ENCODE data around the gene FBXO33.

Gene FBXO33

DNA sequence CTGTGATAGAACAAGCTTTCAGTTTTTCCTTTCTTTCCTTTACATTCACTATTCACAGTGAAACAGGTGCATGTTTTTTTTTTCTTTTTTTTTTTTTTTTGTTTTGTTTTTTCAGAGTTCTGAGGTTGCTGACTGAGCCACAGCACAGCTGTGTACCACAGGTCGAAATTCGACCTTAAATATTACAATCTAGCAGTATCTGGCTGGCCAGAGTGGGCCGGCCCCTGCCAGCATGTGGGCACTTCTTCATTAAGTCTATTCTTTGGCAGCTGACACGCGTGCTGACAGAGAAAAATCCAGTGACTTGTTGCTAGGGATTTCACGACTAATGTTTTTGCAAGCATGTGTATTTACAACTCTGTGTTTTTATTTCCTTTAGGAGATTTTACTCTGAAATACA is 33.9 kb downstream of the FBXO33 start:
- H3K27me3 Mint-ChIP-seq = no peaks in the 10 kb centered on the region
- ATAC-seq (no peak), DNase-seq (no peak)
- H3K9me3 Mint-ChIP-seq = no peaks in the 10 kb centered on the region
- peaks cover 20% of the 10 kb centered on the region for H3K4me1 Mint-ChIP-seq
- H3K27ac Mint-ChIP-seq = peak overlapping the region in 1 of 2 donors; percentile 27
- no peak overlapping the region for H3K4me3 Mint-ChIP-seq

DNA sequence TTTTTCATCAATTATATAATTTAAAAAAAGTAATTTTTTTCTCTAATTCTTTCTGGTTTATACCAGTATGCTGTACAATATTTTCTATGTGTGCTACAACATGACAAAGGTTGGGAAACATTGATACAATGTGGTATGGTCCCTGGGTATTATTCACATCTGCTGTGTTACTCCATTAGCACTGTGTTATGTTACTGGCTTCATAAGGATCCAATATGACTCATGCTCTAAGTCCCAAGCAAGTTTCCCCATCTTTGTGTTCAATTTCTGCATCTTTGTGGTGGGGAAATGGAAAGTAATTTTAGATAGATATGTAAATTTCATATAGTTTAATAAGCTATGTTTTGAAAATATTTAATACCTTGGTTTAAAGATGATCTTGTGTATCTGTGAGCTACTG is 35.8 kb downstream of the FBXO33 start:
- H3K27me3 Mint-ChIP-seq = no peaks in the 10 kb centered on the region
- peaks cover 15% of the 10 kb centered on the region for H3K4me1 Mint-ChIP-seq
- no peak overlapping the region for H3K27ac Mint-ChIP-seq
- no peaks in the 10 kb centered on the region for H3K9me3 Mint-ChIP-seq
- no peak for DNase-seq
- H3K4me3 Mint-ChIP-seq = no peak overlapping the region
- peak; percentile 71 for ATAC-seq

DNA sequence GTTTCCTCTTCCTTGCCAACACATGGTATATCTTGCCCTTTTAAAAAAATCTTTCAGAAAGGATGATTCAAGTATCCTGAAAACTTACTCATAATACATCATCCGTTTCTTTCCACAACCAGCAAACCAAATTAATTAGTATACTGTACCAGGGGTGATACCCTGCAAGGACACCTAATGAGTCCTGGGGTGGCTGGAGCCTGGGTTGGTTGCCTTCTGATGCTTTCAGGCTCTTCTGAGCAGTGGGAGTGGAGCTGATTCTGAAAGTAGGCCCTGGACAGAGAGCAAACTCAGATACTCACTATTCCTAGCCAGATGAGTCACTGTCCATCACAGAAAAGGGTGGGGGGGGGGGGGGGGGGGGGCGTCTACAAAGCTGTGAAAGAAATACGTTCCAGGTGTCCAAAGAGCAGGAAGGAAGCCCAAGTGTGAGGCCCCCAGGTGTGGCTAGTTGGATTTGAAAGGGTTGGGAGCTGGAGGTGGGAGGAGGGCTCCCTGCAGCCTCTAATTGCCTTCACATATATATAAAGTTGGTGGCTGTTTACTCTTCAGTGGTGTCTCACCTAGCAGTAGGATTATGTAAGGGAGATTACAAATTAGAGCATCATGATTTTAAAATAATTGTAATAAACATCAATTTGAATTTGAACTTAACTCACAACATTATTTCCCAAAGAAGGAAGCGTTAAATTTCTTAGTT is 36.5 kb downstream of the FBXO33 start:
- Mint-ChIP-seq H3K27ac (peak overlapping the region; percentile 74 to 92), H3K9me3 (no peaks in the 10 kb centered on the region), H3K27me3 (no peaks in the 10 kb centered on the region), H3K4me3 (no peak overlapping the region), H3K4me1 (peaks cover 15% of the 10 kb centered on the region)
- DNase-seq (peak in 1 of 2 donors; percentile 20), ATAC-seq (peak; percentile 89)

DNA sequence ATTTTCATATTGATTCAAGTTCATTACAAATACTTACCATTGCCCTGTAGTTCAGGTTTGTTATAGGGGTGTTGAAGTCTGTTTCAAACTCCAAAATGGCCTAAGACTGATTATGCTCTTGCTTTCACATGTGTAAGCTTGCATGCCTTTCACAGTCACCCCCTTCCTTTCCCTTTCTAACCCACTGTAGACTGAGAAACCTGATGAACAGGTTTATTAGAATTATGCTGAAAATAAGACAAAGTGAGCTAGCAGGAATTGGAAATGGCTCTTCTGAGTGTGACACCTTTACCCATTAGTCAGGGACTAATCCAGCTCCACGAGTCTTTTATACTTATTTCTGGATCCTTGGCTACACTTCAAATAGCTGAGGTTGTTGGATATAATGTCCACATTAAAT is 38.9 kb downstream of the FBXO33 start:
- no peaks in the 10 kb centered on the region for H3K27me3 Mint-ChIP-seq
- ATAC-seq (no peak), DNase-seq (no peak)
- H3K4me1 Mint-ChIP-seq = peaks cover 15% of the 10 kb centered on the region
- H3K9me3 Mint-ChIP-seq = no peaks in the 10 kb centered on the region
- H3K27ac Mint-ChIP-seq = no peak overlapping the region
- no peak overlapping the region for H3K4me3 Mint-ChIP-seq

DNA sequence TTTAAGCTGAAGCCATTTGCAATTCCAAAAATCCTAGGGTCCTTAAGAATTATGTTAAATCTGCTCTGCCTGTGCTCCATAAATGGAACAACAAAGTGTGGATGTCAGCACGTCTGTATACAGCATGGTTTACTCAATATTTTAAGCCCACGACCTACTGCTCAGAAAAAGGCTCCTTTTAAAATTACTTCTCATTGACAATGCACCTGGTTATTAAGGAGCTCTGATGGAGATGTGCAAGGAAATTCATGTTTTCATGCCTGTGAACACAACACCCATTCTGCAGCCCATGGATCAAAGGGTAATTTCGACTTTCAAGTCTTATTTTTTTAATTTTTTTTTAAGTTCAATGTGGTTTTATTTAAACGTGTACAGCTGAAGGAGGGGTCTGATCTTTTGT is 48.1 kb downstream of the FBXO33 start:
- no peak overlapping the region for H3K27ac Mint-ChIP-seq
- H3K4me1 Mint-ChIP-seq = peaks cover 23% of the 10 kb centered on the region
- H3K4me3 Mint-ChIP-seq = no peak overlapping the region
- DNase-seq (no peak), ATAC-seq (no peak)
- no peaks in the 10 kb centered on the region for H3K27me3 Mint-ChIP-seq
- no peaks in the 10 kb centered on the region for H3K9me3 Mint-ChIP-seq

DNA sequence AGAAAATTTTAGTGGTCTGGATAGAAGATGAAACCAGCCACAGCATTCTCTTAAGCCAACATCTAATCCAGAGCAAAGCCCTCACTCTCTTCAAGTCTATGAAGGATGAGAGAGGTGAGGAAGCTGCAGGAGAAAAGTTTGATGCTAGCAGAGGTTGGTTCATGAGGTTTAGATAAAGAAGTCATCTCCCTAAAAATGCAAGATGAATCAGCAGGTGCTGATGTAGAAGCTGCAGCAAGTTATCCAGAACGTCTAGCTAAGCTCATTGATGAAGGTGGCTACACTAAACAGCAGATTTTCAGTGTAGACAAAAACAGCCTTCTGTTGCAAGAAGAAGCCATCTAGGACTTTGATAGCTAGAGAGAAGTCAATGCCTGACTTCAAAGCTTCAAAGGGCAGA is 48.5 kb downstream of the FBXO33 start:
- peaks cover 23% of the 10 kb centered on the region for H3K4me1 Mint-ChIP-seq
- DNase-seq (no peak), ATAC-seq (peak; percentile 27)
- no peak overlapping the region for H3K4me3 Mint-ChIP-seq
- no peaks in the 10 kb centered on the region for H3K9me3 Mint-ChIP-seq
- H3K27me3 Mint-ChIP-seq = no peaks in the 10 kb centered on the region
- no peak overlapping the region for H3K27ac Mint-ChIP-seq

DNA sequence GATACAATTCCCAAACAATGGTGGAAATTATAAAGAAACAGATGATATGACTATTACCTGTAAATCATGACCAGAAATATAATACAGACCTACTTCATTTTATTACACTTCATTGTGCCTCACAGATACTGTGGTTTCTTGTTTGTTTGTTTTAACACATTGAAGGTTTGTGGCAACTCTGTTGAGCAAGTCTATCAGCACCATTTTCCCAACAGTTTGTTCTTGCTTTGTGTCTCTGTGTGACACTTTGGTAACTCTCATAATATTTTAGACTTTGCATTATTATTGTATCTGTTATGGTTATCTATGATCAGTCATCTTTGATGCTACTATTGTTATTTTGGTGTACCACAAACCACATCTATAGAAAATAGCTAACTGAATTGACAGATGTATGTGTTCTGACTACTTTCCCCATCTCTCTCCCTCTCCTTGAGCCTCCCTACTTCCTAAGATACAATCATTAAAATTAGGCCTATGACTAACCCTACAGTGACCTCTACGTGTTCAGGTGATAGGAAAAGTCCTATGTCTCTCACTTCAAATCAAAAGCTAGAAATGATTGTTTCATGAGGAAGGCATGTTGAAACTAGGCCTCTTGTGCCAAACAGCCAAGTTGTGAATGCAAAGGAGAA is 49.1 kb downstream of the FBXO33 start:
- DNase-seq (no peak), ATAC-seq (peak; percentile 97)
- Mint-ChIP-seq H3K9me3 (no peaks in the 10 kb centered on the region), H3K27ac (no peak overlapping the region), H3K27me3 (no peaks in the 10 kb centered on the region), H3K4me1 (peaks cover 23% of the 10 kb centered on the region), H3K4me3 (no peak overlapping the region)

DNA sequence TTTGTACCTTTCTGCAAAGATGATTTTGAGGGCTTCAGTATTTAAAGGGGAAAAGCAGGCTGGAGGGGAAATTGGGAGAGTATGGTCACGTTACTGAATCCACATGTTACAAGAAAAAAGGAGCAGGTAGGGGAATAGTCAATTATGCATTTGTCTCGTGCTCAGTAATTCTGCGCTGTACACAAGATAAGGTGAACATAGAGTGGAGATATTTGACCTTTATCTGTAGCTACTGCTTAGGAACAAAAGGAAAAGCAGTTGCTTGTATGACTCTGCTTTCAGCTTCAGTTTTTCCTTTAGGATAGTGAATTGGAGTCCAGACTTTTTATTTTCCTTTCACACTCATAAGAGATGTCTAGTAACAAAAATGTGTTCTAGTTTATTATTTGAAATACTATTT is 49.8 kb downstream of the FBXO33 start:
- ATAC-seq = no peak
- Mint-ChIP-seq H3K27me3 (no peaks in the 10 kb centered on the region), H3K4me1 (peaks cover 23% of the 10 kb centered on the region), H3K9me3 (no peaks in the 10 kb centered on the region), H3K4me3 (no peak overlapping the region), H3K27ac (no peak overlapping the region)
- no peak for DNase-seq

DNA sequence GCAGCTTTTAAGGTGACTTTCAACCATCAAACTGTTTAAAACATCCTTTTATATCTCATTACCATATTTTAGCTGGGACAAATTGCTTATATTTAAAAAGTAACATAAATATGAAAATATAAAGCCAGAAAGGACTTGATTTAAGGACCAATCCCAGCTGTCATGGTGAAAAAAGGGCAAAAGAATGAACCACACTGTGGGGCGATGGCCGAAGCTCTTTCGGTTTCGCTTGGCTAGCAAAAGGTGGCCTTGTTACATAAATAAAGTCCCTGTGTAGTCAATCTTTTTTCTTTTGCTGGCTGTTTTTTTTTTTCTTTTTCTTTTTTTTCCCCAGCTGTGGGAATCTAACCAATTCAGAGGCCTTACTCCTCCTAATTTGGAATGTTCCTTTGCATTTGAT is 50.9 kb downstream of the FBXO33 start:
- DNase-seq (no peak), ATAC-seq (no peak)
- peaks cover 32% of the 10 kb centered on the region for H3K4me1 Mint-ChIP-seq
- H3K4me3 Mint-ChIP-seq = no peak overlapping the region
- no peaks in the 10 kb centered on the region for H3K27me3 Mint-ChIP-seq
- H3K9me3 Mint-ChIP-seq = no peaks in the 10 kb centered on the region
- no peak overlapping the region for H3K27ac Mint-ChIP-seq

DNA sequence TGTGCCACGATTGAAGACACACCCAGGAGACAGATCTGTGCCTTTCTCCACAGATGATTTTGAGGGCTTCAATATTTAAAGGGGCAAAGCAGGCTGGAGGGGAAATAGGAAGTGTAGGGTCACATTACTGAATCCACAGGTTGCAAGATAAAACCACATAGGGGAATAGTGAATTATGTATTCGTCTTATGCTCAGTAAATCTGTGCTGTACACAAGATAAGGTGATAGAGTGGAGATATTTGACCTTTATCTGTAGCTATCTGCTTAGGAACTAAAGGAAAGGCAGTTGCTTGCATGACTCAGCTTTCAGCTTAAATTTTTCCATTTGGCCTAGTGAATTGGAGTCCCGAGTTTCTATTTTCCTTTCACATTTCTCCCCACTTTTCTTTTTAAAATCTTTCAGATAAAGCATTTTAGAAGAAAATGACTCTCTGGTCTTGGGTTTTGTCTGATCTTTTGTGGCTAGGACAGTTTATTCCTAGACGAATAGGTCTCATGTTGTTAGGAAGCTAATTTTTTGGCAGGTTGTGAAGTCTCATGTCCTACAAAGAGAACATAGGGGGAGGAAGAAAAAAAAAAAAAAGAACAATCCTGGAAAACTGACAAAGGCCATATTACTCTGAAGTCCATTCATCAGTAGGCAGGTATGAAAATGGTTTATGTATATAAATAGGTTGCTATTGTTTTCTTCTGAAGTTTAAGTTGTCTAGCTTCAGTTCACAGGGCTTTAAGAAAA is 55.4 kb downstream of the FBXO33 start:
- Mint-ChIP-seq H3K4me3 (no peak overlapping the region), H3K9me3 (no peaks in the 10 kb centered on the region), H3K4me1 (peaks cover 16% of the 10 kb centered on the region), H3K27ac (no peak overlapping the region), H3K27me3 (no peaks in the 10 kb centered on the region)
- ATAC-seq (no peak), DNase-seq (no peak)

DNA sequence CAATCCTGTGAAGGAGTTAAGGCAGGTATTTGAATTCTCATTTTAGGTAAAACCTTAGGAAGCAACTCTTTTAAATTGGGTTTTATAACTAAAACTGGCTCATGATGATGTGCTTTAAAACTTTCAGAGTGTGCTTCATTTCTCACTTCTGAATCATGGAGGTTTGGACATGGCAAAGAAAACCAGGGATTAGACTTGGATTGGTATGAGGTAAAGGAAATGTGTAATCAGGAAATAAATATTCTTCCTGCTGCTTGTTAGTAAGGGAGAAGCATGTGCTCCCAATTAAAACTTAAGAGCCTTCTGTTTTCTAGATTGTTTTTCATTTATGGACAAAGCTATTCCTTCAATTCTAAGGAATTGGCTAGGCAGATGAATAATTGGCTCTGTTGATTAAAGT is 57.4 kb downstream of the FBXO33 start:
- Mint-ChIP-seq H3K4me1 (peaks cover 16% of the 10 kb centered on the region), H3K9me3 (no peaks in the 10 kb centered on the region), H3K27ac (no peak overlapping the region), H3K4me3 (no peak overlapping the region), H3K27me3 (no peaks in the 10 kb centered on the region)
- DNase-seq (no peak), ATAC-seq (no peak)

DNA sequence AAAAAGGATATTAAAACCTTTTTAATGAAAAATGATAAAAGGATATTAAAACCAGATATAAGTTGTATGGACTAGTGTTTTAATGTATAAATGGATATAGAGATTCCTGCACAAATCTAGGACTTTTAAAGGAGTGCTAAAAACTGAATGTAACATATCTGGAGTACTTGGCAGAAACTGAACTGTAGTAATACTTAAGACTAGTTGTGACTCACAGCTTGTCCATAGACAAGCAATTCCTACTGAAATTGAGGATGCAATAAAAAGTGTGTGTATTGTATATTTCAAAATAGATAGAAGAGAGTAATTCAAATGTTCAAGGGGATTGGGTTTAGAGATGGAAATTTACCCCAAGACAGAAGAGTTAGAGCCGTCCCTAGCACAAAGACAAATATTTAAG is 59.6 kb downstream of the FBXO33 start:
- H3K9me3 Mint-ChIP-seq = no peaks in the 10 kb centered on the region
- no peak overlapping the region for H3K4me3 Mint-ChIP-seq
- DNase-seq = no peak
- H3K27me3 Mint-ChIP-seq = no peaks in the 10 kb centered on the region
- H3K27ac Mint-ChIP-seq = no peak overlapping the region
- H3K4me1 Mint-ChIP-seq = peaks cover 16% of the 10 kb centered on the region
- no peak for ATAC-seq

DNA sequence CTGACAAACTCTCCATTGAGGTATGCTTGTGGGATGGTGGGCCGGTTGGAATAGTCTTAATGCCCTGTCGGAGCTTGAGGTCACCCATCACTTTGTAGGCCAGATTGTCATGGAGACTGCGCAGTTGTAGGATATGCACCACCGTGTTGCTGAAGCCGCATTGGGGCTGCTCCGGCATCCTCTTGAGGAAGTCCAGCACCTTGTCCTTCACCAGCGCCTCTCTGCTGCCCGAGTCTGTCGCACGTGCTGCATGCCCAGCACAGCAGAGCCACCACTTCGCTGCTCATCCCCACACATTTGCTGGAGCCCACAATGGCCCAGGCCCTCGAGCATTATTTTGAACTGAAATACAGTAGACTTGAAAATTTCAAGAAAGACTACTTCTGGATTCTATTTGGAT is 61.8 kb downstream of the FBXO33 start:
- ATAC-seq (no peak), DNase-seq (no peak)
- Mint-ChIP-seq H3K4me1 (peaks cover 5% of the 10 kb centered on the region), H3K9me3 (peaks cover 0 to 5% of the 10 kb centered on the region in 2 donors), H3K27me3 (no peaks in the 10 kb centered on the region), H3K27ac (peak overlapping the region in 1 of 2 donors; percentile 86), H3K4me3 (no peak overlapping the region)

DNA sequence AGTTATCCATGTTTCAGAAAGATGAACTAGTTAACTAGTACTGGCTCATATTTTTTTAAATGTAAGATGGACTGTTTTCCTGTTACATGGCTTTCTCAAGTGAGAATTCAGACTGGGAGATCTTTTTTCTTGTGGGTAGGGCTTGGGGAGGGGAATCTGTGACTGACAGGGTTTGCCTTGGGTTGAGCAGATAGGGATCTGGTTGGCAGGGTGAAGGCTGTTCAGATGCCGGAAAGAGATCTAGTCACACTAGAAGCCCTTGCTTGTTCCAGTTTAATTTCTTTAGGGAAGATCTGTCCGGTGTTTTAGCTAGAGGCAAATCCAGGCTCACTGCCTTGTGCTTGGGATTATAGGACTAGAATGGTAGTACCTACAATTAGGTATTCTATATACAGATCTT is 63.2 kb downstream of the FBXO33 start:
- ATAC-seq (no peak), DNase-seq (no peak)
- peaks cover 7 to 11% of the 10 kb centered on the region in 2 donors for H3K9me3 Mint-ChIP-seq
- peaks cover 4% of the 10 kb centered on the region for H3K4me1 Mint-ChIP-seq
- no peak overlapping the region for H3K4me3 Mint-ChIP-seq
- no peaks in the 10 kb centered on the region for H3K27me3 Mint-ChIP-seq
- H3K27ac Mint-ChIP-seq = peak overlapping the region in 1 of 2 donors; percentile 11

DNA sequence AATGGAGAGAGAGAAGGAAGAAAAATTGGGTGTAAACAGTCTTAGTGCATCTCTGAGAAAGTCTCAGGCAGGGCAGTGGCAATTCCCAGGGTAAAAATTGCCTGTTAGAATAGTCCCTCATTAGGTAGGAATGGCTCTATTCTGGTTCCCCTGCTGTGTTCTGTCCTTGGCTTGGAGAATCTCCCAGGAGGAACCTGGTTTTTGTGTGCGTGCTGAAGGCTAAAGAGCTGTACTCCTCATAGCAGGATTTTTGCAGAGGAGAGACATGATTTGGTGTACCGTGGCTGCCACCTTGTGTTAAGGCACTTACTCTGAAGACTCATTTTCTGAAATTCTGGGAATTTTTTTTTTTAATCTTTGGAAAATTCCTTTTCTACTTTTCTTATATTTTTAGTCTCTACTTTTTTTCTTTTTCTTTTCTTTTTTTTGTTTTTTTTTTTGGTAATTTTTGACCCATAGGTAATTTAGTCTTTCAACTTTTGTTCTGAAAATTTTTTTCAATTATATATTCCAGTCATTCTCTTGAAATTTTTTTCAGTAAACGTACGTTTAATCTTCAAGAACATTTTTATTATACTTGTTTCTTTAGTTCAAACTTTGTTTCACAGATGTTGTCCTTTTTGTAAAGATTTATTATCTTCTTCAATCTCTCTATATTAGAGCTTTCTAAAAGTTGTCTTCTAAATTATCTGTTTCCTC is 63.8 kb downstream of the FBXO33 start:
- no peak for DNase-seq
- no peak overlapping the region for H3K4me3 Mint-ChIP-seq

DNA sequence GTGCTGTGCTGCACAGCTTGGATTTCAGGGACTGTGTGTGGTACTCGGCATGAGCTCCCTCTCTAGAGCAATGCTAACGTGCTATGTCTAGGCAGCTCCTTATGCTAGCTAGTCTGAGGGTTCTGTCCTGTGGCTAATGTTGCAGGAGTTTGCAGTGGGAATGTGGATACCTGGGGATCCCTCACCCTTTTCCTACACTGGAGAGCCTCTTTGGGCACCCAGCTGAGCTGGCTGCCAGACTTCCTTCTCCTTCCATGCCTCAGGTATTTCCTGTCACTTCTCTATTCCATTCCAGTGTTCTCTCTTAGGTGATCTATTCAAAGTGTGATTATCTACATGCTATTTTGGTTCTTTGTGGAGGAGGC is 64.9 kb downstream of the FBXO33 start:
- ATAC-seq (no peak), DNase-seq (no peak)
- Mint-ChIP-seq H3K4me1 (no peaks in the 10 kb centered on the region), H3K27ac (no peak overlapping the region), H3K4me3 (no peak overlapping the region), H3K27me3 (no peaks in the 10 kb centered on the region), H3K9me3 (peaks cover 18 to 20% of the 10 kb centered on the region in 2 donors)

More for the DNA sequence above, 63.8 kb downstream of the FBXO33 start:
- H3K4me1 Mint-ChIP-seq = no peaks in the 10 kb centered on the region
- ATAC-seq = no peak
- H3K9me3 Mint-ChIP-seq = peaks cover 13 to 16% of the 10 kb centered on the region in 2 donors
- H3K27ac Mint-ChIP-seq = no peak overlapping the region
- no peaks in the 10 kb centered on the region for H3K27me3 Mint-ChIP-seq
